ENCODE results near the gene PPAN. TPM values are rescaled to one million over a fixed set of nuclear protein-coding genes. Genes with fewer than 3 reads are reported as not detected.

PPAN gene
- polyA plus RNA-seq, 1 donor: 28.4 TPM

- DNase-seq: no peak
Measured at GRCh38 chr19:10091895-10092641, 14.1 kb upstream of the PPAN start.

- no peak for DNase-seq
Measured at GRCh38 chr19:10092648-10093294, 13.4 kb upstream of the PPAN start.

- no peak for DNase-seq
Measured at GRCh38 chr19:10093295-10094186, 12.6 kb upstream of the PPAN start.

DNA sequence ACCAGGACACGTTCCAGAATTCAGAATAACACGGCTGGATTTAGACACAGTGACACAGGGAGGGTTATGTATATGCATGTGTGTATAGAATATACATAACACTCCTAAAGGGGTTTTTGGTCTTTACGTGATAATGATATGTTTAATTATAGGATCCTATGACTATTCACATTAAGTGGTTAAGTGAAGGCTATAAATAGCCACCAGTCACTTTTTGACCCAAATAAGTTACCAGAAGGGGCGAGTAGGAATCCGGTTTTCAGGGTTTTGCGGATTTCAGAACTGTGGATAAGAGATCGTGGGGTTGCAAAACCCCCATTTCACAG is 10.6 kb upstream of the PPAN start:
- DNase-seq: no peak

DNA sequence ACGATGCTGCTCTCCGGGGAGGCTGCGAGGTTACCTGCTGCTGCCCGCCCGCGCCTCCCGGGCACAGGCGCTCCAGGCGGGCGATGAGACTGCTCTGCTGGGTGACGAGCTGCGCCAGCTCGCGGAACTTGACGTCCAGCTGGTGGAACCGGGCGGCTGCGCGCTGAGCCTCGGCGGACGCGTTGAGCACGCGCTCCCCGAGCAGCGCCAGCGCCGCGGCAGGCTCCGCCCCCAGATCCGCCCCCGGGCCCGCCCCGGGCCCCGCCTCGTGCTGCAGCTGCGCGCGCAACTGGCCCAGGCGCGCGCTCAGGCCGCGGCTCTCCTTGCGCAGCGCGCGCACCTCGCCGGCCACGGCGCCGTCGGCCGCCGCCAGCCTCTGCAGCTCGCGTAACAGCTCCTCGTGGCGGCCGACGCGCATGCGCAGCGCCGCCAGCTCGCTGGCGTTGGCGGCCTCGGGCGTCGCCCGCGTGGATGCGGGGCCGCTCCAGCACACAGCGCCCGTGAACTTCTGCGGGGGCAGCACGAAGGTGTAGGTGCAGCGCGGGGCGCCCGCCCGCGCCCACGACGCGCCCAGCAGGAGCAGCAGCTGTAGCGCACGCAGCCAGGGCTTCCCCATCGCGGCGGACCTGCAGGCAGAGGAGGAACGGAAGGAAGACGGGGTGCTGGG is 10.1 kb upstream of the PPAN start:
- peak; percentile 86 for DNase-seq

- DNase-seq: no peak
Measured at GRCh38 chr19:10096615-10096963, 9.6 kb upstream of the PPAN start.

DNA sequence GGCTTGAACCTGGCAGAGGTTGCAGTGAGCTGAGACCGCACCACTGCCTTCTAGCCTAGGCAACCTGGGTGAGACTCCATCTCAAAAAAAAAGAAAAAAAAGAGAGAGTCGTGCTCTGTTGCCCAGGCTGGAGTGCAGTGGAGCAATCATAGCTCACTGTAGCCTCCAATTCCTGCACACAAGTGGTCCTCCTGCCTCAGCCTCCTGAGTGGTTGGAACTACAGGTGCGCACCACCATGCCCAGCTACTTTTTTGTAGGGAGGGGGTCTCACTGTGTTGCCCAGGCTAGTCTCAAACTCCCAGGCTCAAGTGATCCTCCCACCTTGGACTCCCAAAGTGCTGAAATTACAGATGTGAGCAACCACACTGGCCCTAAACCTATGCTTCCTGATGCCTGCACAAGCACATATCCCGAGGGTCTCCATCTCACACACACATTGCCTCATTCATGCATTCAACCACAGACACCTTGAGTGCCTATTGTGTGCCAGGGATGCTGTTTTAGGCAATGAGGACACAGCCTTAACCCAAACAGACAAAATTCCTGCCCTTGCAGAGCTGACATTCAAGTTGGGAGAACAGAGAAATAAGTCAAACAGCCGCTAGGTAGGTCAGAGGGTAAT is 5.9 kb upstream of the PPAN start:
- DNase-seq: no peak

- no peak for DNase-seq
Measured at GRCh38 chr19:10102787-10103236, 3.4 kb upstream of the PPAN start.

GRCh38 chr19:10104130-10104513 is 2.0 kb upstream of the PPAN start:
- no peak for DNase-seq

DNA sequence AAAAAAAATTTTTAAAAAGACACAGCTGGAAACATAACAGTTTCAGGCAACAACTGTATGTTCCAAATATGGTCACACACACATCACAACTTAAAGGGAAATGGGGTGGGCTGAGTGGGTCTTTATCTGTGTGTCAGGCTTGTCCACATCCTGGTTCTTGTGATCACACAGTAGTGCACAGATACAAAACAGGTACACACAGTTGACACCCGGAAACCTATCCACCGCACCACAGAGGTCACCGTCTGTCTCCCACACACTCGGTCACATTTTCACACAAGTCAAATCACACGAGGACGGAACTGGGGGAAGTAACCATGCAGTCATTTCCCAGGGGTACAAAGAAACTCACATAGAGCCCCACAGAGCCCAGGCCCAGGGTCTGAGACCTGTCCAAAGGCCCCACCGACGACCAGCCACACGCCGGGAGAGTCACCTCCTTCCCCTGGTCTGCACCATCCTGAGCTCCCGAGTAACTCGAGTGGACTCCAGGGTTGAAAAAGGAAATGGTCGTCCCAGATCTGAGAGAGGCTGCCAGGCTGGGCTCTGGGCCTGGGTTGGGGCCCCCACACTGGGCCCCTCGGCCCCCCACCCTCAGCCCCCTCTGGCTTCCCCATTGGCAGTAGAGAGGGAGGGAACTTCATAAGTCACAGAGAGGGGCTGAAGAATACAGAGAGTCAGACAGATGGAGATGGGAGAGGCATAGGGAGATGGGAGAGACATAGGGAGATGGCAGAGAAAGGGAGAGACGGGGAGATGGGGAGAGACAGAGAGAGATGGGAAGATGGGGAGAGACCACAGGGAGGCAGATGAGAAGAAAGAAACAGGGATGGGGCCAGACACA is 1.3 kb upstream of the PPAN start:
- no peak for DNase-seq

DNA sequence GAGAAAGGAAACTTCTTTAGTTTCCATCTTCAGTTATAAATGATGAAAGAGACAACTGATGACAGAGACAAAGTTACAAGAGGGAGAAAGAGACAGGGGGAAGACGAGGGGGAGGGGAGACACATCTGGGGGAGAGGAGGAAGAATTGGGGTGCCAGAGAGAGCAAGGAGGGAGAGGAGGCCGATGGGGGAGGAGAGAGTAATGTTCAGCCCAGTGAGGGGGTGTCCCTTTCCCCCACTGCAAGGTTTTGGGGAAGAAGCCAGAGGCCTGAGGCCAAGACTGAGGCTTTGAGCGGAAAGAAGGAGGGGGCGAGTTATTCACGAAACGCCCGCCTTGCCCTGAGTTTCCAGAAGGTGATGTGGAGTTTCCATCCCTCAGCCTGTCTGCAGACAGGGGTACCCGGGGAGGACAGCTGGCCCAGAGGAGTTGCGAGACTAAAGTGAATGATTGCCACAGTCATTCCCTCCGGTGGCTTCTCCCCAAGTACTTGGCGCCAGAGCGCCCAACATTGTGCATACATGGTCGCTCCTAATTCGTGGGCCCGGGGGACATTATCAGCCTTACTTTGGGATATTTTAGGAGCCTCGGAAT is 558 bp upstream of the PPAN start:
- no peak for DNase-seq

DNA sequence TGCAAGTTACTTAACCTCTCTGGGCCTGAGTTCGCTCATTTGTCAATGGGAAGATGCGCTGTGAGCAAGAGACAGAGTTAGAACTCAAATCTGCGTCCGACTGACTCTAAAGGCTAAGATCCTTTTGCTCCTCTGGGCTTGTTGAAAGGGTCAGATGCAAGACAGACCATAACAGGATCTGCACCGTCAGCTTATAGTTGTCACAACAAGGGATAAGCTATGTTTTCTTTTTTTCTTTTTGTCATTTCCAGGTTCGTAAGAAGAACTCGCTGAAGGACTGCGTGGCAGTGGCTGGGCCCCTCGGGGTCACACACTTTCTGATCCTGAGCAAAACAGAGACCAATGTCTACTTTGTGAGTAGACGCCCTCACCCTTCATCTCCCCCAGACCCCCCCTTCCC is 1.1 kb downstream of the PPAN start:
- no peak for DNase-seq

DNA sequence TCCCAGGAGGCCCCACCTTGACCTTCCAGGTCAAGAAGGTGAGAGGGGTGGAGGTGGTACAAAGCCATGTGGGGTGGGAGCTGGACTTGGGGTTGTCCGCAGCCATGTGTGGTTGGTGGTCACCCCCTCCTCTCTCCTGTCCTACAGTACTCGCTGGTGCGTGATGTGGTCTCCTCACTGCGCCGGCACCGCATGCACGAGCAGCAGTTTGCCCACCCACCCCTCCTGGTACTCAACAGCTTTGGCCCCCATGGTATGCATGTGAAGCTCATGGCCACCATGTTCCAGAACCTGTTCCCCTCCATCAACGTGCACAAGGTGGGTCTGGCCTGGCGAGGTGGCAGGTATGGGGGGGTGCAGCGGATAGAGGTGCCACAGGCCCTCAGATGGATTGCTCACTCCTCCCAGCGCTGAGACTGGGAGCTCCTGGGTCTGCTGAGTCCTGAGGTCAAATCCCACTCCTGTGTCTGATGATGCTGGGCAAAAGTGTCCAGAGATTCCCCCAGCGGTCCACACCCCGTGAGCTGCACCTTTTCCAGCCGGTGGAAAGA is 1.7 kb downstream of the PPAN start:
- no peak for DNase-seq

GRCh38 chr19:10109528-10109927 is 3.4 kb downstream of the PPAN start:
- no peak for DNase-seq

DNA sequence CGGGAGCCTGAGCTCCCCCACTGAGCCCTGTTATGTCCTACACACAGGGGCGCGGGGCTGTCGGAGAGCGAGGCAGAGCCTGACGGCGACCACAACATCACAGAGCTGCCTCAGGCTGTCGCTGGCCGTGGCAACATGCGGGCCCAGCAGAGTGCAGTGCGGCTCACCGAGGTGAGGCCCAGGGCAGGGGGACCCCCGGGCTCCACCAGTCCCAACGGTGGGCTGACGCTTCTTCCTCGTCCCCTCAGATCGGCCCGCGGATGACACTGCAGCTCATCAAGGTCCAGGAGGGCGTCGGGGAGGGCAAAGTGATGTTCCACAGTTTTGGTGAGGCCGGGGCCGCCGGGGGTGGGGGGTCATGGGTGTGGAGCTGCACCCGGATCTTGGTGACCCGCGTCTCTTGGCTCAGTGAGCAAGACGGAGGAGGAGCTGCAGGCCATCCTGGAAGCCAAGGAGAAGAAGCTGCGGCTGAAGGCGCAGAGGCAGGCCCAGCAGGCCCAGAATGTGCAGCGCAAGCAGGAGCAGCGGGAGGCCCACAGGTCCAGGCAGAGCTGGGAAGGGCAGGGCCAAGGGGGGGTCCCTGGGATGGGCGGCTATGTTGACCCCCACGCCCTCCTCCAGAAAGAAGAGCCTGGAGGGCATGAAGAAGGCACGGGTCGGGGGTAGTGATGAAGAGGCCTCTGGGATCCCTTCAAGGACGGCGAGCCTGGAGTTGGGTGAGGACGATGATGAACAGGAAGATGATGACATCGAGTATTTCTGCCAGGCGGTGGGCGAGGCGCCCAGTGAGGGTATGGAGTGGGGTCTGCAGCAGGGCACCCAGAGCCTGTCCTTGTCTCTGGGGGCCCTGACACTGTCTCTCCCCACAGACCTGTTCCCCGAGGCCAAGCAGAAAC is 4.2 kb downstream of the PPAN start:
- DNase-seq: no peak

GRCh38 chr19:10110972-10111317 is 4.8 kb downstream of the PPAN start:
- no peak for DNase-seq

GRCh38 chr19:10111405-10111811 is 5.2 kb downstream of the PPAN start, which contains the start of gene P2RY11:
Gene P2RY11 (plus strand): TSS chr19:10111693. CDS start chr19:10111722, 29 bp downstream.
- no peak for DNase-seq

- DNase-seq: no peak
Measured at GRCh38 chr19:10112037-10112761, 6.0 kb downstream of the PPAN start.

Measured in left kidney (tissue), 2 donors.